Neuronal stem cell (in vitro differentiated cells): ENCODE results near the gene POLR3C.
"Not testable (repeated sequence)": the region's sequence is repeated elsewhere in the genome, so short reads cannot be mapped to it uniquely, and the experiment has no call there.

Source experiments
- DNase-seq: peaks from one replicate; pipeline ENCODE4 v3.0.0-alpha.2; 2013; ENCODE audit warnings: low spot score
- H2AFZ ChIP-seq: one replicate; pipeline ENCODE4 v1.6.1; 2013; ENCODE audit warnings: mild to moderate bottlenecking, low read length, inconsistent platforms
- H2AK5ac ChIP-seq: 2 replicates; pipeline ENCODE4 v1.6.1; 2013; ENCODE audit warnings: low read depth, mild to moderate bottlenecking, inconsistent platforms, low read length, moderate library complexity, mixed read lengths
- H2BK120ac ChIP-seq: 2 replicates; pipeline ENCODE4 v1.6.1; 2013; ENCODE audit warnings: low read depth, mild to moderate bottlenecking, inconsistent platforms, low read length, moderate library complexity, mixed read lengths
- H2BK12ac ChIP-seq: one replicate; pipeline ENCODE4 v1.6.1; 2013; ENCODE audit warnings: low read length, inconsistent platforms
- H2BK15ac ChIP-seq: 2 replicates; pipeline ENCODE4 v1.6.1; 2013; ENCODE audit warnings: mild to moderate bottlenecking, low read length, inconsistent platforms, mixed read lengths
- H2BK5ac ChIP-seq: one replicate; pipeline ENCODE4 v1.6.1; 2013; ENCODE audit warnings: inconsistent platforms, mild to moderate bottlenecking, low read length, moderate library complexity
- H3K14ac ChIP-seq: one replicate; pipeline ENCODE4 v1.6.1; 2013; ENCODE audit warnings: low read length, inconsistent platforms
- H3K18ac ChIP-seq: 2 replicates; pipeline ENCODE4 v1.6.1; 2013; ENCODE audit warnings: low read length, inconsistent platforms
- H3K23ac ChIP-seq: 2 replicates; pipeline ENCODE4 v1.6.1; 2013; ENCODE audit warnings: low read depth, mild to moderate bottlenecking, mixed read lengths, low read length, inconsistent platforms; ENCODE audit not compliant: poor library complexity
- H3K27ac ChIP-seq: replicated peaks from 3 replicates; pipeline ENCODE4 v1.5.1; 2013; ENCODE audit warnings: low read length, inconsistent platforms
- H3K27me3 ChIP-seq, 3 experiments: 2 replicates each; pipeline ENCODE4 v1.6.1; 2013; ENCODE audit warnings: low read length in 3 of 3, mild to moderate bottlenecking in 2 of 3, inconsistent platforms in 1 of 3, low read depth in 1 of 3, mixed read lengths in 1 of 3, moderate library complexity in 1 of 3; ENCODE audit not compliant: control insufficient read depth in 3 of 3, insufficient read depth in 3 of 3
- H3K36me3 ChIP-seq, 2 donors: replicated peaks in 1 of 2; 2 replicates each; pipeline ENCODE4 v1.6.1; 2013; ENCODE audit warnings: low read length in 2 of 2; ENCODE audit not compliant: control insufficient read depth in 2 of 2, insufficient read depth in 2 of 2
- H3K4ac ChIP-seq: 2 replicates; pipeline ENCODE4 v1.6.1; 2013; ENCODE audit warnings: inconsistent platforms, mild to moderate bottlenecking, low read length, moderate library complexity
- H3K4me1 ChIP-seq, 2 donors: 1 replicate in 1 of 2; 2 replicates in 1 of 2; pipeline ENCODE4 v1.6.1; 2013; ENCODE audit warnings: low read length in 2 of 2, low read depth in 1 of 2; ENCODE audit not compliant: control insufficient read depth in 2 of 2, insufficient read depth in 1 of 2
- H3K4me2 ChIP-seq: one replicate; pipeline ENCODE4 v1.6.1; 2013; ENCODE audit warnings: mild to moderate bottlenecking, low read length, inconsistent platforms; ENCODE audit not compliant: insufficient read depth, poor library complexity, severe bottlenecking
- H3K4me3 ChIP-seq, 2 donors: 2 replicates each; pipeline ENCODE4 v1.5.1; 2013; ENCODE audit warnings: low read length in 2 of 2, mild to moderate bottlenecking in 2 of 2, inconsistent platforms in 1 of 2, moderate library complexity in 1 of 2
- H3K79me1 ChIP-seq: one replicate; pipeline ENCODE4 v1.6.1; 2013; ENCODE audit warnings: low read depth, mild to moderate bottlenecking, inconsistent platforms, low read length, moderate library complexity
- H3K9ac ChIP-seq: one replicate; pipeline ENCODE4 v1.6.1; 2013; ENCODE audit warnings: mild to moderate bottlenecking, low read depth, low read length, inconsistent platforms; ENCODE audit not compliant: poor library complexity
- H3K9me3 ChIP-seq, 2 donors: replicated peaks in 1 of 2; 2 replicates each; pipeline versions ENCODE3 to v1.6.1; 2013; ENCODE audit warnings: low read length in 2 of 2, mild to moderate bottlenecking in 2 of 2, inconsistent platforms in 1 of 2, low read depth in 1 of 2, mixed read lengths in 1 of 2, moderate library complexity in 1 of 2; ENCODE audit not compliant: control insufficient read depth in 2 of 2, insufficient read depth in 1 of 2
- H4K8ac ChIP-seq: one replicate; pipeline ENCODE4 v1.6.1; 2013; ENCODE audit warnings: low read depth, mild to moderate bottlenecking, inconsistent platforms, low read length, moderate library complexity
- H4K91ac ChIP-seq: one replicate; pipeline ENCODE4 v1.6.1; 2013; ENCODE audit warnings: low read length, low read depth, mild to moderate bottlenecking, inconsistent platforms; ENCODE audit not compliant: poor library complexity
- WGBS, 2 donors: extraction: QIAGEN DNeasy Blood & Tissue Kit; methylation state at CpG; one replicate each; pipeline ENCODE4 v1.1.7; 2013; ENCODE audit warnings: missing lambda C conversion rate in 2 of 2, mixed read lengths in 1 of 2; ENCODE audit not compliant: insufficient read length in 2 of 2, insufficient replicate concordance in 1 of 2; ENCODE audit errors: extremely low coverage in 2 of 2; 5-methylcytosine and 5-hydroxymethylcytosine counted together

Gene POLR3C

DNA sequence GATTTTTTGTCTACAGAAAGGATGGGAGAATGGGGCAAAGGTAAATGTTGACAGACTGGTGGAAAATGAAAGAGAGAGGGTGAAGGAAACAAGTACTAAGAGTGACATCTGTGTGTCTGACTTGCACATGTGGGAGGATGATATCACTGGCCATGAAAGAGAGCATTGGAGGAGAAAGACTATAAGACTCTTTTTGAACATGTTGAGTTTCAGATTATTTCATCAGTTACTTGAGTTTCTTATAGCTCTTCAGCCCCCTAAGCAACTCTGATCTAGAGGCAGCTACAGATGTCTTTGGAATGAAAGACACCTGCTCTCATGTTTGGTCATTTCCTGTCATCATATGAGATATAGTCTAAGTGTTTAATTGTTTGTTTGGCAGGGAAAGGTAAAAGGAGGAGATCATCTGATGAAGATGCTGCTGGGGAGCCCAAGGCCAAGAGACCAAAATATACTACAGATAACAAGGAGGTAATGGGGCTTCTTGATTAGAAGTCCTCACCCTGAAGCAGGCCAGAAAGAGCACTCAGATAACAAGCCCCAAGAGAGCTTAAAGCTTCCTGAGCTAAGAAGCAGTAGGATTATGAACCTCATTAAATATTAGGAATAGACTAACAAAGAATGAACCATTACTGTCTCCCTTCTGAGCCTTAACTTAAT is 4.5 kb downstream of the POLR3C start:
- Histone ChIP-seq H3K9me3 (no peaks in the 10 kb centered on the region), H3K4me3 (no peak overlapping the region), H3K9ac (no peak overlapping the region), H2AFZ (no peak overlapping the region), H4K91ac (no peak overlapping the region), H3K4ac (no peak overlapping the region), H3K27ac (no peak overlapping the region), H3K79me1 (no peaks in the 10 kb centered on the region), H3K4me2 (no peak overlapping the region), H4K8ac (no peak overlapping the region), H3K4me1 (peaks cover 0 to 2% of the 10 kb centered on the region in 2 donors), H3K18ac (no peak overlapping the region), H3K36me3 (peaks cover 31 to 78% of the 10 kb centered on the region in 2 donors), H3K23ac (no peak overlapping the region), H2BK120ac (no peak overlapping the region), H2BK12ac (no peak overlapping the region), H2BK5ac (no peak overlapping the region), H2AK5ac (no peak overlapping the region), H3K14ac (no peak overlapping the region), H3K27me3 (no peaks in the 10 kb centered on the region), H2BK15ac (no peak overlapping the region)
- DNase-seq, result no peak

GRCh38 chr1:145830810-145831209 is 6.8 kb downstream of the POLR3C start:
- not testable (repeated sequence) for H3K79me1 ChIP-seq, H3K27ac ChIP-seq, H3K4me2 ChIP-seq, H4K8ac ChIP-seq, H2BK12ac ChIP-seq, H3K14ac ChIP-seq, H2BK120ac ChIP-seq, H3K18ac ChIP-seq, H2BK5ac ChIP-seq, H3K9ac ChIP-seq, DNase-seq, H4K91ac ChIP-seq, H2BK15ac ChIP-seq, H3K4me3 ChIP-seq, H2AK5ac ChIP-seq, H3K4me1 ChIP-seq, H3K23ac ChIP-seq, H3K4ac ChIP-seq, H3K9me3 ChIP-seq, H2AFZ ChIP-seq, H3K27me3 ChIP-seq
- peaks cover 38 to 97% of the 10 kb centered on the region in 2 donors for H3K36me3 ChIP-seq
- no CpG with 5 or more reads among the region's 2 CpGs for WGBS, 2 donors

- H2BK12ac ChIP-seq, result no peak overlapping the region
Observed at GRCh38 chr1:145837656-145838055, 13.7 kb downstream of the POLR3C start.

DNA sequence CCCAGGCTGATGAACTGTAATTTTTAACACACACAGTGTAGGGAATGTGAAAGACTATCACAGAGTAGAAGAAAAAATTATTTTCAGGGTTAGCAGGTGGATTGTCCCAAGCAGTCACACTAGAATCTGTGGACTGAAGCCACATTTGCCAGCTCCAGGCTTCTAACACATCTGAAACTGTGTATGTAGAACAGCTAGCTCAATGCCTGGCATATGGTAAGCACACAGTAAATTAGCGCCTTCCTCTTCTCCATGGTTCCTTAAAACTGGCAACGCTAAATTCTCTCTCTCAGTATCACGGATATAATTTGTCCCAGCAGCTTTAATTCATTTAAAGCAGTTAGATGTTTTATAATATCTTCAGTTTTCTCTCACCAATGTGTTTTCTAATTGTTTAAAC is 19.0 kb downstream of the POLR3C start:
- H3K9ac ChIP-seq, result no peak overlapping the region
- H2BK120ac ChIP-seq, result no peak overlapping the region
- H2AK5ac ChIP-seq, result no peak overlapping the region
- no peak overlapping the region for H3K18ac ChIP-seq
- H3K9me3 ChIP-seq, result no peaks in the 10 kb centered on the region
- H2BK15ac ChIP-seq, result no peak overlapping the region
- no peak for DNase-seq
- WGBS, 2 donors, result no CpG with 5 or more reads among the region's 3 CpGs
- H2BK5ac ChIP-seq, result no peak overlapping the region
- no peak overlapping the region for H2BK12ac ChIP-seq
- no peak overlapping the region for H3K27ac ChIP-seq
- H3K23ac ChIP-seq, result no peak overlapping the region
- H3K14ac ChIP-seq, result no peak overlapping the region
- no peak overlapping the region for H3K4ac ChIP-seq
- peaks cover 0 to 4% of the 10 kb centered on the region in 2 donors for H3K4me1 ChIP-seq
- no peaks in the 10 kb centered on the region for H3K79me1 ChIP-seq
- no peaks in the 10 kb centered on the region for H3K27me3 ChIP-seq
- H4K91ac ChIP-seq, result no peak overlapping the region
- H3K4me2 ChIP-seq, result no peak overlapping the region
- H2AFZ ChIP-seq, result no peak overlapping the region
- no peak overlapping the region for H3K4me3 ChIP-seq
- no peak overlapping the region for H4K8ac ChIP-seq
- H3K36me3 ChIP-seq, result peaks cover 16 to 67% of the 10 kb centered on the region in 2 donors

More at GRCh38 chr1:145837656-145838055, 13.7 kb downstream of the POLR3C start:
- Histone ChIP-seq H3K79me1 (no peaks in the 10 kb centered on the region), H3K4me1 (no peaks in the 10 kb centered on the region), H2BK5ac (no peak overlapping the region), H3K27ac (no peak overlapping the region), H3K4me3 (no peak overlapping the region), H3K14ac (no peak overlapping the region), H4K8ac (no peak overlapping the region), H3K9ac (no peak overlapping the region), H2BK15ac (no peak overlapping the region), H2AK5ac (no peak overlapping the region), H3K27me3 (no peaks in the 10 kb centered on the region), H3K4me2 (no peak overlapping the region), H3K9me3 (no peaks in the 10 kb centered on the region), H3K36me3 (peaks cover 38 to 99% of the 10 kb centered on the region in 2 donors), H2BK120ac (no peak overlapping the region), H3K23ac (no peak overlapping the region), H3K4ac (no peak overlapping the region), H2AFZ (no peak overlapping the region), H3K18ac (no peak overlapping the region), H4K91ac (no peak overlapping the region)
- WGBS, 2 donors, result no CpG with 5 or more reads among the region's 1 CpG
- no peak for DNase-seq
